Cerebellar cortex (tissue), 1 donor: Measurements from ENCODE around the gene C9orf57.
"Not testable (repeated sequence)": the region's sequence is repeated elsewhere in the genome, so short reads cannot be mapped to it uniquely, and the experiment has no call there.

ENCODE experiments used
- DNase-seq: peaks from one replicate; pipeline ENCODE4 v3.0.0-alpha.2; 2015; ENCODE audit warnings: low spot score

Gene C9orf57

GRCh38 chr9:72023596-72023995 lies 36.8 kb downstream of the C9orf57 start:
- no peak for DNase-seq

- no peak for DNase-seq
Observed at GRCh38 chr9:72022841-72023240, 37.6 kb downstream of the C9orf57 start.

GRCh38 chr9:72013292-72013760 lies 47.1 kb downstream of the C9orf57 start:
- DNase-seq, result no peak

- no peak for DNase-seq
Observed at GRCh38 chr9:72012646-72013045, 47.8 kb downstream of the C9orf57 start.

- DNase-seq, result not testable (repeated sequence)
Observed at GRCh38 chr9:72007726-72008125, 52.7 kb downstream of the C9orf57 start.

- DNase-seq, result no peak
Observed at GRCh38 chr9:72006501-72006900, 53.9 kb downstream of the C9orf57 start.

- no peak for DNase-seq
Observed at GRCh38 chr9:72005451-72005850, 55.0 kb downstream of the C9orf57 start.
